GM21515 (cell line): ENCODE results near the gene HES7.
"Not testable (repeated sequence)": the region's sequence is repeated elsewhere in the genome, so short reads cannot be mapped to it uniquely, and the experiment has no call there.

ENCODE experiments used
- ATAC-seq: cut with Tn5 transposase; IDR thresholded peaks from one replicate; pipeline ENCODE4 v1.9.1; 2021; ENCODE audit not compliant: unreplicated experiment

Gene HES7

DNA sequence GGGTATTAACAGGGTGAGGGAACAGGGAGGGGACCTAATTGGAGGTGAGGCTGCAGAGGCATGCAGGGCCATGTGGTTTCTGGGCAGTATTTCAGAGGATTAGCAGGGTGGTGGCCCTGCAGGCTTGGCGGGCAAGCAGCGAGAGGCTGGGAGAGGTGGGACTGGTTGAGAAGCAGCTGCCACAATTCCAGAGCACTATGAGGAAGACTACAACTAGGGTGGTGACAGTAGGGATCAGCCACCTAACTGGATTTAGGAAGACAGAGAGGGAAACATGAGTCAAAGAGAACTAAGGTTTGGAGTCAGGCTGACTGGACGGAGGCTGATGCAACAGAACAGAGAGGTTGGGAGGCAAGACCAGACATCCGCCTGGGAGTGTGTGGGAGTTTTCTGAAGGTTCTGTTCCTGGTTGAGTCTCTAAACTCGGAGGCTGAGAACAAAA is 17.9 kb downstream of the HES7 start:
- no peak for ATAC-seq

- no peak for ATAC-seq
Measured at GRCh38 chr17:8104911-8105310, 19.0 kb downstream of the HES7 start.

- ATAC-seq, result no peak
Measured at GRCh38 chr17:8103549-8103948, 20.4 kb downstream of the HES7 start.

- ATAC-seq, result no peak
Measured at GRCh38 chr17:8101721-8102120, 22.2 kb downstream of the HES7 start.

GRCh38 chr17:8100763-8101162 is 23.1 kb downstream of the HES7 start:
- no peak for ATAC-seq

- ATAC-seq, result no peak
Measured at GRCh38 chr17:8100111-8100510, 23.8 kb downstream of the HES7 start.

DNA sequence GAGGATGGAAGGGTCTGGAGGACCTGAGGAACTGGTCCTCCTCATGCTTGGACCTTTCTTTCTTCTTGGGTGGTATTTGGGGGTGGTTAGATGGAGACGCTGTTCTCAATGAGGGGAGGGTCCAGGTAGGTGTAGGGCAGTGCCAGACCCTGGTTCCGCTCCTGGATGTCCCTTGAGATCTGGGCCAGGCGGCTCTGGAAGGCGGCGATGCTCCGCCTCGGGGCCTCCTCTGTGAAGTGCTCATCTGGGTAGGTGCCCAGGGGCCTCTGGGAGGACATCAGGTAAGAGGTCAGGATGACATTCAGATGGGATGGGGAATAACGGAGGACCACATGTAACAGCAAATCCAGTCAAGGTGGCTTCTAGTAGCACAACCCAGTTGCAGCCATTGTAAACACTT is 27.4 kb downstream of the HES7 start:
- no peak for ATAC-seq

- no peak for ATAC-seq
Measured at GRCh38 chr17:8095361-8095760, 28.5 kb downstream of the HES7 start.

DNA sequence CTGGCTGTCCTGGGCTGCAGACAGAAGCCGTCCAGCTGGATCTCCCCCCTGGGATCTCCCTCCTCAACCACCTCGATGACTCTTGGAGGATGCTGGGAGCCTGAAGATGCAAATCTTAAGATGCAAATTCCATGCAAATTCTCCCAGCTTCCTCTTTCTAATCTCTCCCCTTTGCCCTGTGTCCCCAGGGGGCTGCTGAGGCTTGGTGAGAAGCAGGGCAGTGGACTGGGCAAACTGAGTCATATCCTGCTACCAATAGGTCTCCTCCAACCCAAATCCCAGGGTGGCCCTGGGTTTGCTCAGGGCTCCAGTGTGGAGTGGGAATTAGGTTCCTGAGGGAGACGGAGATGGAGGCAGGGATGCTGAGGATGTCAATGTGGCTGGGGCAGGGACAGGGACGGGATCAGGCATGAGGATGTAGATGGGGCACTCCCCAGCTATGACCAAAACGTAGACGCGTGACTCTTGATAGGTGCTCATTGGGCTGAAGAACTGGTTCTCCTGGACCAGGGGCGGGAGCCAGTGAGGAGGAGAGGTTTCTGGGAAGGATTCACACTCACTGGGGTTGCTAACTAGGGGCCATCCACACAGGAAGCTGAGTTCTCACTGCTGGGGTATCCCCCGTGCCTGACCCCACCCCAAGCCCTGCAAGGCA is 32.7 kb downstream of the HES7 start:
- no peak for ATAC-seq

- no peak for ATAC-seq
Measured at GRCh38 chr17:8089728-8090127, 34.2 kb downstream of the HES7 start.

DNA sequence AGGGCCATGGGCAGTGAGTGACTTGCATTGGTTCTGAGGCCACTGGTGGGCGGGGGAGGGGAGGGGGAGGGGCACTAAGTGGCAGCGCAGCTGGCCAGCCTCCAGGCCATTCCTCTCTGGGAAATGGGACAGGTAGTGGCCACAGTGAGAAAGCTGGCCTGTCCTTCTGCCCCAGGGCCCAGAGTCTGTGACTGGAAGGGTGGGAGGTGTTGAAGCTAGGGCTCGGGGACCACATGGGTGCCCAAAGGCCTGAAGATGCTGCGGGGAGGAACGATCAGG is 36.0 kb downstream of the HES7 start:
- no peak for ATAC-seq

GRCh38 chr17:8087075-8087951 is 36.6 kb downstream of the HES7 start, which contains the start of gene ALOX12B:
Gene ALOX12B, minus strand, starts transcription at chr17:8087716. Its CDS starts 274 bp downstream, at chr17:8087442.
- ATAC-seq, result no peak

GRCh38 chr17:8084250-8084649 is 39.7 kb downstream of the HES7 start:
- ATAC-seq, result no peak

GRCh38 chr17:8082292-8082691 is 41.6 kb downstream of the HES7 start:
- ATAC-seq, result no peak

DNA sequence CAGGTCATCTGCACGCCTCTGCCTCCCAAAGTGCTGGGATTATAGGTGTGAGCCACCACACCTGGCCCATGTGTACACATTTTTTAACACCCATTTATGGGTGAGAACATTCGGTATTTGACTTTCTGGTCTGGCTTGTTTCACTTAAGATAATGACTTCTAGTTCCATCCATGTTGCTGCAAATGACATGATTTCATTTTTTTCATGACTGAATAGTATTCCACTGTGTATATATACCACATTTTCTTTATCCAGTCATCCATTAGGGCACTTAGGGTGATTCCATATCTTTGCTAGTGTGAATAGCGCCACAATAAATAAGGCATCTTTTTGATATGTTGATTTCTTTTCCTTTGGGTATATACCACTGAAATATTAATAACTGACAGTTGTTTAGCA is 42.0 kb downstream of the HES7 start:
- no peak for ATAC-seq

DNA sequence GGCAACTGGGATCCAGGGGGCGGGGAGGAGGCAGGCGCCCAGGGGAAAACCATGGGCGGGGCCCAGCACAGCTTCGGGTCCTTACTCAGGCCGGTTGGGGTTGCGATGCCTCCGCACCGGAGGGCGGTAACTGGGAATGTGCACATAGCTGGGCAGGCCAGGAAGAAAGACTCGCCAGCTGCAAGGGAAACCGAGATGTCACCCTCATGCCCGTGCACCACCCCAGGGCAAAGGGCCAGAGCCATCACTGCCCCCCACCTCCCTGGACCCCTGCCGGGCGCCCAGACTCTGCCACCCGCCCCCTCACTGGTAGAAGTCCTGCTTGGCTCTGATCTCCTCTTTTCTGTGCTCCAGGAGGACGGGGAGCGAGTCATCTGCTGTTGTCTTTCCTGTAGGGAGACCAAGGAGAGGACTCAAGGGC is 43.1 kb downstream of the HES7 start:
- ATAC-seq, result no peak

DNA sequence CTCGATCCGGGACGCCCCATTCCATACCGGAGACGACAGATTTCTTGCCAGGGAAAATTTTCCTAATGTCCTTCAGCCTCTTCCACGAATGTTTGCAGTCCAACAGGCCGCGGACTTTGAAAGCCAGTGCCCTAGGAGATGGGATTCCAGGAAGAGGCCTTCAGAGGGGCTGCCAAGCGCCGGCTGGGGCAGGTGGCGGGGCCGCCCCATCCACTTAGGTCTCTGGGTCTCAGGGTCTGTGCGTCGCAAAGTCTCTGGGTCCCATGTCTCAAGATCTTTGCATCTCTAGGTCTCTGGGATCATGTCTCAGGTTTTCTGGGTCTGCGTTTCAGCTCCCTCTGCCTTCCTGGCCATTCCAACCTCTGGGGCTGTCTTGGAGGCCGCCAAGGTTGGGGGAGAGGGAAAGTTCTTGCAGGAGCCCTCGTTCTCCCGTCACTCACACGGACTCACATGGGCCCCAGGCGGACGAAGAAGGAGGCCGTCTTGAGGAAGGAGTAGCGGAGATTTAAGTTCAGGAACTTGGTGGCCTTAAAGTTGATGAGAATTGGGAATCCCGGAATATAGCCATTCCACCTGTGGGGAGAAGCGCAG is 43.6 kb downstream of the HES7 start:
- no peak for ATAC-seq

DNA sequence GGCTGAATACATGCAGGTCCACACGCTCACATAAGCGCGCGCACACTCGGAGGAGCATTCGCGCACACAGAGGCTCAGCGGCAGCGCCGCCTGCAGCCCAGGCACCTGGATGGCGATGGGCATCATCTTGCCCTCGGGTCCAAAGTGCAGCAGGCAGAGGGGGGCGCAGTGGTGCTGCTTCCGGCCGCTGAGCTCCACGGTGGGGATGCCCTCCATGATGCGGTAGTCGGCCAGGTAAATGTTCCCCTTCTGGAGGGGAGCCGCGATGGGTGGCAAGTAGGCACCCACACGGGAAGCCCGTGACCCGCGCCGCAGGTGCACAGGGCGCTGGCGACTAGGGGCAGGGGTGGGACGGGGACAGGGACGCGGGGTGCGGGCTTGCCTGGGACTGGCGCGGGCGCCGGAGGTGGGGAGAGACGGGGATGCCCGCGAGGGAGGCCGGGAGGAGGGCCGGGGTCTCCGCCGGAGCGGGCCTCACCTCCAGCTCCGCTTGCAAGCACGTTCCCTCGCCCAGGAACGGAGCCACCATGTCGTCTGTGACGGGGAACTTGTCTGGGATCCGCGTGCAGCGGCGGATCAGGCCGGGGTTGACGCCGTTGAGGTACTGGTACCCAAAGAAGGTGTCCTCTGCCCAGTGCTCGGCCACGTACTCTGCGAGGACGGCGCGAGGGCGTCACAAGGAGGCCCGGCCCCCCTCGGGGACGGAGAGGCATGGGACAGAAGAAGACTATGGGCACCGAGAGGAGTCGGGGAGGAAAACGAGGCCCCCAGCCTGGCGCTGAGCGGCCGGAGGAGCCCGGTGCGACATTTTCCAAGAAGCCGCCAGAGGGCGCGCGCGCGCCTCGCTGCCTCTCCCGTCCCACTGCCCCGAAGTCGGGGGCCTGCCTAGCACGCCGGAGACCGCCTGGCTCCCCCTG is 44.4 kb downstream of the HES7 start:
- no peak for ATAC-seq

- ATAC-seq, result not testable (repeated sequence)
Measured at GRCh38 chr17:8077939-8078338, 46.0 kb downstream of the HES7 start.

DNA sequence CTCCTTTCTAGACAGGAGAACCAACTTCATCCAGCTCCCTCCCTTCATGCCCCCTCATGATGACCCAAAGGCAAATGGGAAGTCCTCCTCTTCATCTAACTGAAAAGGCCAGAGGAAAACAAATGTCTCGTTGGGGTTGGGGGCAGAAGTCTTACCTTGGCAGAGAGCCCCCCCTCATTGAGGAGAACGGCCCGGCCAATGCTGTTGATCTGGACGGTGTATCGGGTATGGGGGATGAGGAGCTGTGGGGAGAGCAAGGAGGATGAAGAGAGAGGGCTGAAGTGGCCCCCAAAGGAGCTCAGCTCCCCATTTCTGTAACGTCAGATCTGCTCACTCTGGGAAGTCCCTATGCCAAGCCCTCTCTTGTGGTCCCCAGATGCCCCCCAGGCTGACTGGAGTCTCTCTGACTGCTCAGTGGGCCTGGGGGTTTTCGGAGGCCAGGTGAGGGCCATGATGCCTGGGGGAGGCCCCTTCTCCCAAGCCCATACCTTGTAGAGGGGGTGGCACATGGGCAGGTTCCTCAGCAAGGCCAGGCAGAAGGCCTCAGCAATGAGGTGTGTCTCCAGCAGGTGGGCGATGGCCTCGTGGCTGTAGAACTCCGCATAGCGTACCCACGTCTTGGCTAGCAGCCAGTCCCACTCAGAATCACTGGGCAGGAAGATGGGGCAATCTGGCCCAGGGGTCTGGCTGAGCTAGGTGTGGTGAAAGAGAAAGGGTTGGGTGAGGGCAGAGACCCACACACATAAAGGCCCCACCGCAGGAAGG is 47.2 kb downstream of the HES7 start:
- ATAC-seq, result no peak
